Lung (tissue), 12 donors: ENCODE results near the gene TMEM114. TPM values are rescaled to one million over a fixed set of nuclear protein-coding genes. Genes with fewer than 3 reads are reported as not detected.

Experiments
- ATAC-seq: fragments of 200-7000 bp; cut with Tn5 transposase; one replicate; pipeline ENCODE4 v1.9.1; 2020; ENCODE audit warnings: moderate number of reproducible peaks; ENCODE audit not compliant: insufficient read depth, low FRiP score
- DNase-seq, 3 donors: peaks; one replicate each; pipeline ENCODE4 v3.0.0-alpha.2; 2013 to 2017
- H3K27ac ChIP-seq, 2 donors: one replicate each; pipeline ENCODE4 v1.5.1; 2013; ENCODE audit warnings: mild to moderate bottlenecking in 2 of 2, moderate library complexity in 2 of 2, control low read depth in 1 of 2, inconsistent platforms in 1 of 2, low read depth in 1 of 2, low read length in 1 of 2
- H3K27me3 ChIP-seq, 3 donors: one replicate each; pipeline ENCODE4 v1.5.1; 2013; ENCODE audit warnings: low read length in 2 of 3; ENCODE audit not compliant: control insufficient read depth in 3 of 3, insufficient read depth in 3 of 3
- H3K36me3 ChIP-seq, 4 donors: one replicate each; pipeline ENCODE4 v1.5.1; 2013; ENCODE audit warnings: low read length in 4 of 4, mild to moderate bottlenecking in 1 of 4, moderate library complexity in 1 of 4; ENCODE audit not compliant: control insufficient read depth in 4 of 4, insufficient read depth in 4 of 4
- H3K4me1 ChIP-seq, 5 donors: one replicate each; pipeline ENCODE4 v1.5.1; 2013; ENCODE audit warnings: low read length in 5 of 5, mild to moderate bottlenecking in 2 of 5, moderate library complexity in 1 of 5; ENCODE audit not compliant: control insufficient read depth in 5 of 5, insufficient read depth in 5 of 5
- H3K4me3 ChIP-seq: one replicate; pipeline ENCODE4 v1.5.1; 2013; ENCODE audit warnings: mild to moderate bottlenecking, control low read depth, moderate library complexity
- H3K9ac ChIP-seq, 2 donors: one replicate each; pipeline ENCODE4 v1.5.1; 2013; ENCODE audit warnings: low read length in 2 of 2, control low read depth in 1 of 2; ENCODE audit not compliant: insufficient read depth in 1 of 2
- H3K9me3 ChIP-seq, 4 donors: one replicate each; pipeline ENCODE4 v1.5.1; 2013; ENCODE audit warnings: low read length in 3 of 4, mild to moderate bottlenecking in 1 of 4, moderate library complexity in 1 of 4; ENCODE audit not compliant: control insufficient read depth in 4 of 4, insufficient read depth in 3 of 4
- CTCF ChIP-seq: IDR thresholded peaks from 2 replicates; pipeline ENCODE4 v1.5.1; 2012; ENCODE audit warnings: mild to moderate bottlenecking; ENCODE audit errors: control extremely low read depth, extremely low read depth
- whole genome bisulfite sequencing, 2 donors: extraction: QIAGEN DNeasy Blood & Tissue Kit; methylation state at CpG; one replicate each; pipeline ENCODE4 v1.1.7; 2013; 5-methylcytosine and 5-hydroxymethylcytosine counted together
- polyA plus RNA-seq, 2 donors: library from polyadenylated mRNA; stranded (reverse); fragments of 200-250 nt; gene quantifications; one replicate each; pipeline ENCODE4 v1.2.1, GENCODE V29; 2013
- total RNA-seq, 2 donors: library from RNA; depleted of rRNA in 1 of 2; stranded (reverse); fragments of >200 nt in 1 of 2; gene quantifications; one replicate each; pipeline ENCODE4 v1.2.1, GENCODE V29; 2014 to 2021
- donor health status: control.
- donor health status: control.
- donor health status: Bipolar disorder and iron deficiency.
- donor health status: healthy.
- donor health status: DM: yes; HTN: yes; CAD: no.

Gene TMEM114
- total and polyA plus RNA-seq, 4 donors = not detected

DNA sequence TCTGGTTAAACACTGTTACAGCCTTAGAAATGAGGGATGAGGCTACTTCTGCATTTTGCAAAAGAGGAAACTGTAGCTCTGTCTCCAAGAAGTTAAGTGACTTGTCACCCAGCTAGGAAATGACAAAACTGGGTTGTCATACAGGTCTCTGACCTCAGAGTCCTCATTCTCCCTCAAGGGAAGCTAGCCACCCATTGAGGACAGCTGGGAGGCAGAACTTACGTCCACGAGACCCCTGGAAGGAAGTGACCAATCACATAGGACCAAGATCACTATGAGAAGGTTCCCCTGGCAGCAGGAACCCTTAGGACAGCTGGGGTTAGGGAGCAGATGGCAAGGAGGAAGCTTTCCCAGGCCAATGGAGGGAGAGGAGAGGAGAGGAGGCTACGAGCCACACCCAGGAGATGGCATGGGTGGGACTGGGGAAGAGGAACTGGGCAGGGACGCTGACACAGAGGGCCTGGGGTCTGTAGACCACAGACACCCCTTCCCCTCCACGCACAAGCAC, 42.4 kb upstream of the TMEM114 start:
- H3K27ac ChIP-seq = peak overlapping the region in 1 of 2 donors; percentile 56
- 46 to 74% methylated on average over 5 of the region's 5 CpGs for WGBS, 2 donors
- peak; percentile 60 for ATAC-seq
- H3K9me3 ChIP-seq = no peaks in the 10 kb centered on the region
- no peak overlapping the region for H3K9ac ChIP-seq
- H3K36me3 ChIP-seq = peaks cover 21 to 60% (median 55%) of the 10 kb centered on the region in 4 donors
- TF ChIP-seq CTCF = no peak
- H3K27me3 ChIP-seq = no peaks in the 10 kb centered on the region
- no peak overlapping the region for H3K4me3 ChIP-seq
- peak in 1 of 3 donors; percentile 11 for DNase-seq
- H3K4me1 ChIP-seq = no peaks in the 10 kb centered on the region

DNA sequence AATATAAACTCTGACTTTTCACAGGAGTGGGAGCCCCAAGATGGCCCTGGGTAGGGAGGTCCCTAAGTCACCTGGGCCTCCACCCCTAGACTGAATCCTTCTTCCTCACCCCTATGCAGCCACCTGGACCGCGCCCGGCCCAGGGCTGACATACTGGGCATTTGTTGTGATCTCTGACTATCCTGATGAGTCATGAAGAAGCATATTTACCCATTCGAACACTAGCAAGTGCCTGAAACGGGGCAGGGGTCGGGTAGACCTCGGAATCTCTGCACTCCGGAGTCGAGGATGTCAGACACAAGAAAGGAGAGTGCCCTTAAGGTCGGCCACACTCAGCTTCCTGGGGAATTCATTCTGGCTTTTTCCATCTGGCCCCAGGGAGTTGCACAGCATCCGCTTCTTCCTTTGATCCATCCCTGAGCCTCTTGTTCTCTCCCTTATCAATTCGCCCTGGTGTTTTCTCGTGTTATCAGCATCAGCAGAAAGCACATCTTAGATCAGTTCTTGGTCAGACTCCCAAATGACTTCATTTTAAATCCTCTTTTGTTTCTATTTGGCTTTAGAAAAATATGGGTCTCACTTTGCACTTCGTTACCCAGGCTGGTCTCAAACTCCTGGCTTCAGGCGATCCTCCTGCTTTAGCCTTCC, 41.6 kb upstream of the TMEM114 start:
- Histone ChIP-seq H3K27ac (peak overlapping the region in 1 of 2 donors; percentile 65), H3K36me3 (peaks cover 23 to 62% (median 57%) of the 10 kb centered on the region in 4 donors)
- no peak for TF ChIP-seq CTCF

GRCh38 chr16:8631373-8631772, 41.1 kb upstream of the TMEM114 start:
- Histone ChIP-seq H3K9ac (no peak overlapping the region), H3K27ac (no peak overlapping the region), H3K36me3 (peaks cover 23 to 63% (median 56%) of the 10 kb centered on the region in 4 donors), H3K9me3 (no peaks in the 10 kb centered on the region), H3K27me3 (no peaks in the 10 kb centered on the region), H3K4me1 (no peaks in the 10 kb centered on the region), H3K4me3 (no peak overlapping the region)
- ATAC-seq = no peak
- no peak for TF ChIP-seq CTCF
- no peak for DNase-seq
- 92 to 93% methylated on average over 9 of the region's 9 CpGs for WGBS, 2 donors

More for the DNA sequence above, 41.6 kb upstream of the TMEM114 start:
- H3K9ac ChIP-seq = no peak overlapping the region
- no peak for DNase-seq
- 70 to 71% methylated on average over 15 of the region's 15 CpGs for WGBS, 2 donors
- no peaks in the 10 kb centered on the region for H3K4me1 ChIP-seq
- no peaks in the 10 kb centered on the region for H3K9me3 ChIP-seq
- ATAC-seq = no peak
- no peak overlapping the region for H3K4me3 ChIP-seq
- no peaks in the 10 kb centered on the region for H3K27me3 ChIP-seq
